ENCODE data around the gene SPTLC1.
"Not testable (repeated sequence)": the region's sequence is repeated elsewhere in the genome, so short reads cannot be mapped to it uniquely, and the experiment has no call there.

SPTLC1 gene

GRCh38 chr9:92029553-92029952 lies 85.7 kb downstream of the SPTLC1 start:
- no peak for DNase-seq

- DNase-seq: no peak
These were observed 88.8 kb downstream of the SPTLC1 start for GRCh38 chr9:92026206-92027002.

- not testable (repeated sequence) for DNase-seq
These were observed 93.2 kb downstream of the SPTLC1 start for GRCh38 chr9:92021785-92022541.

GRCh38 chr9:92019658-92020057 lies 95.6 kb downstream of the SPTLC1 start:
- no peak for DNase-seq

- no peak for DNase-seq
These were observed 104.3 kb downstream of the SPTLC1 start for GRCh38 chr9:92010705-92011536.

- not testable (repeated sequence) for DNase-seq
These were observed 105.0 kb downstream of the SPTLC1 start for GRCh38 chr9:92010253-92010652.

GRCh38 chr9:92008041-92008440 lies 107.2 kb downstream of the SPTLC1 start:
- DNase-seq: no peak

GRCh38 chr9:92004045-92004392 lies 111.2 kb downstream of the SPTLC1 start:
- DNase-seq: no peak

GRCh38 chr9:92003308-92004044 lies 111.7 kb downstream of the SPTLC1 start:
- no peak for DNase-seq

GRCh38 chr9:92001948-92002347 lies 113.3 kb downstream of the SPTLC1 start:
- DNase-seq: not testable (repeated sequence)

GRCh38 chr9:92001244-92001643 lies 114.0 kb downstream of the SPTLC1 start:
- DNase-seq: no peak

- DNase-seq: no peak
These were observed 120.1 kb downstream of the SPTLC1 start for GRCh38 chr9:91995000-91995655.

GRCh38 chr9:91994422-91994821 lies 120.8 kb downstream of the SPTLC1 start:
- no peak for DNase-seq

GRCh38 chr9:91992461-91993041 lies 122.7 kb downstream of the SPTLC1 start:
- no peak for DNase-seq

- DNase-seq: no peak
These were observed 123.4 kb downstream of the SPTLC1 start for GRCh38 chr9:91991721-91992341.

- no peak for DNase-seq
These were observed 129.0 kb downstream of the SPTLC1 start for GRCh38 chr9:91986248-91986647.

- no peak for DNase-seq
These were observed 129.5 kb downstream of the SPTLC1 start for GRCh38 chr9:91985692-91986091.
